MM.1S (cell line): ENCODE results near the gene PHF19.

ENCODE experiments used
- EZH2 ChIP-seq: fragments of 300-600 bp; sonication (generic); optimal IDR thresholded peaks from 2 replicates; pipeline ENCODE3; 2017; ENCODE audit warnings: low read depth, mild to moderate bottlenecking, antibody characterized with exemption, low read length, mixed read lengths
- TF ChIP-seq, protein P1 (sequence below): fragments of 300-600 bp; sonication (generic); IDR thresholded peaks from 2 replicates; pipeline ENCODE4 v1.5.1; 2016; ENCODE audit warnings: antibody characterized with exemption, low read length, mixed read lengths

DNA sequence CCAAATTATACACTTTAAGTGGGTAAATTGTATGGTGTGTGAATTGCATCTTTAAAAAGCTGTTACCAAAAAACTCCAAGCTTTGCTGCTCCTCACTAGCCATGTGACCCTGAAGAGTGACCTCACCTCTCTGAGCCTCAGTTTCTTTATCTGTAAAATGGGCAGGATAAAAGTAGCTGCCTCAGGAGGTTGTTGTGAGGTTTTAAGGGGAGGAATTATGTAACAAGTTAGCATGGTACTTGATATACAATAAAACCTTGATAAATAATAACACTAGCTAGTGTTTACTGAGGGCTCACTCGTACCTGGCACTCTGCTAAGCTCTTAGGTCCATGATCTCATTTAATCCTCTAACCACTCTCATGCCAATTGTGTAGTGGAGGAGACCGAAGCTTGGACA is 19.0 kb upstream of the PHF19 start:
- TF ChIP-seq, protein P1, sequence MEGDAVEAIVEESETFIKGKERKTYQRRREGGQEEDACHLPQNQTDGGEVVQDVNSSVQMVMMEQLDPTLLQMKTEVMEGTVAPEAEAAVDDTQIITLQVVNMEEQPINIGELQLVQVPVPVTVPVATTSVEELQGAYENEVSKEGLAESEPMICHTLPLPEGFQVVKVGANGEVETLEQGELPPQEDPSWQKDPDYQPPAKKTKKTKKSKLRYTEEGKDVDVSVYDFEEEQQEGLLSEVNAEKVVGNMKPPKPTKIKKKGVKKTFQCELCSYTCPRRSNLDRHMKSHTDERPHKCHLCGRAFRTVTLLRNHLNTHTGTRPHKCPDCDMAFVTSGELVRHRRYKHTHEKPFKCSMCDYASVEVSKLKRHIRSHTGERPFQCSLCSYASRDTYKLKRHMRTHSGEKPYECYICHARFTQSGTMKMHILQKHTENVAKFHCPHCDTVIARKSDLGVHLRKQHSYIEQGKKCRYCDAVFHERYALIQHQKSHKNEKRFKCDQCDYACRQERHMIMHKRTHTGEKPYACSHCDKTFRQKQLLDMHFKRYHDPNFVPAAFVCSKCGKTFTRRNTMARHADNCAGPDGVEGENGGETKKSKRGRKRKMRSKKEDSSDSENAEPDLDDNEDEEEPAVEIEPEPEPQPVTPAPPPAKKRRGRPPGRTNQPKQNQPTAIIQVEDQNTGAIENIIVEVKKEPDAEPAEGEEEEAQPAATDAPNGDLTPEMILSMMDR = no peak
- no peak for TF ChIP-seq EZH2
